Panc1 (cell line): ENCODE results near the gene HAGHL.

ENCODE experiments used
- CTCF ChIP-seq: fragments of 450-650 bp; IDR thresholded peaks from 2 replicates; pipeline ENCODE4 v1.5.1; 2017; ENCODE audit warnings: mild to moderate bottlenecking
- POLR2AphosphoS5 ChIP-seq: IDR thresholded peaks from 2 replicates; pipeline ENCODE4 v1.6.1; 2012; ENCODE audit warnings: mild to moderate bottlenecking, low read depth, low read length, moderate library complexity
- REST ChIP-seq, 2 experiments: IDR thresholded peaks; 2 replicates each; pipeline ENCODE4 v1.6.1; 2011 to 2012; ENCODE audit warnings: low read depth in 2 of 2, control low read depth in 1 of 2, low read length in 1 of 2, mild to moderate bottlenecking in 1 of 2, moderate library complexity in 1 of 2; ENCODE audit not compliant: insufficient read depth in 1 of 2
- SIN3A ChIP-seq: IDR thresholded peaks from 2 replicates; pipeline ENCODE4 v1.6.1; 2012; ENCODE audit warnings: low read depth, mild to moderate bottlenecking, low read length, moderate library complexity, borderline replicate concordance; ENCODE audit not compliant: insufficient read depth
- TCF7L2 ChIP-seq: IDR thresholded peaks from 2 replicates; pipeline ENCODE4 v1.6.1; 2011; ENCODE audit warnings: mild to moderate bottlenecking, low read depth, low read length, inconsistent platforms

DNA sequence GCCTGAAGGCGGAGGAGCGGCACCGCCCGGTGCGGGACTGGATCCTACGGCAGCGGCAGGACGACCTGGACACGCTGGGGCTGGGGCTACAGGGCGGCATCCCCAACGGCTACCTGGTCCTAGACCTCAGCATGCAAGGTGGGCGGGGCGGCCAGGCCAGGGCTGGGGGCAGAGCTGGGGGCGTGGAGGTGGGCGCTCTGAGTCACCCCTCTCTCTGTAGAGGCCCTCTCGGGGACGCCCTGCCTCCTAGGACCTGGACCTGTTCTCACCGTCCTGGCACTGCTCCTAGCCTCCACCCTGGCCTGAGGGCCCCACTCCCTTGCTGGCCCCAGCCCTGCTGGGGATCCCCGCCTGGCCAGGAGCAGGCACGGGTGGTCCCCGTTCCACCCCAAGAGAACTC is 41.5 kb downstream of the HAGHL start:
- TF ChIP-seq CTCF: no peak
- TF ChIP-seq REST (IDR thresholded peaks at IDR 0.05; ENCODE audit: insufficient read depth in 1 of 2, low read depth in 2 of 2, low read length in 1 of 2): no peak
- no peak for TF ChIP-seq POLR2AphosphoS5
- TF ChIP-seq TCF7L2: no peak
- TF ChIP-seq SIN3A: no peak
